GM21723 (cell line): ENCODE measurements around the gene BCAS4.

Experiments used
- ATAC-seq: cut with Tn5 transposase; IDR thresholded peaks from one replicate; pipeline ENCODE4 v1.9.1; 2021; ENCODE audit warnings: mild to moderate bottlenecking, moderate library complexity; ENCODE audit not compliant: unreplicated experiment

The BCAS4 gene

GRCh38 chr20:50852085-50852484, 57.2 kb downstream of the BCAS4 start:
- no peak for ATAC-seq

- no peak for ATAC-seq
Measured at GRCh38 chr20:50854506-50855249, 59.8 kb downstream of the BCAS4 start.

- ATAC-seq, result no peak
Measured at GRCh38 chr20:50855498-50856474, 60.9 kb downstream of the BCAS4 start.

GRCh38 chr20:50856475-50857041, 61.7 kb downstream of the BCAS4 start:
- ATAC-seq, result no peak

- ATAC-seq, result no peak
Measured at GRCh38 chr20:50857348-50857747, 62.5 kb downstream of the BCAS4 start.

DNA sequence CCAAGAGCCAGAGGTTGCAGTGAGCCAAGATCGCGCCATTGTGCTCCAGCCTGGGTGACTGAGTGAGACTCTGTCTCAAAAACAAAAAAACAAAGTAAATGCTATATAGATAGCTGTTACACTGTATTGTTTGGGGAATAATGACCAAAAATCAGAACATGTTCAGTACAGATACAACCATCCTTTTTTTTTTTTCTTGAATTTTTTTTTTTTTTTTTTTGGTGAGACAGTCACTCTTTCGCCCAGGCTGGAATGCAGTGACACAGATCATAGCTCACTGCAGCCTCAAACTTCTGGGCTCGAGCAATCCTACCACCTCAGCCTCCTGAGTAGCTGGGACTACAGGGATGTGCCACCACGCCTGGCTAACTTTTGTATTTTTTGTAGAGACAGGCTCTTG, 63.7 kb downstream of the BCAS4 start:
- no peak for ATAC-seq

GRCh38 chr20:50859161-50859560, 64.3 kb downstream of the BCAS4 start:
- ATAC-seq, result no peak

DNA sequence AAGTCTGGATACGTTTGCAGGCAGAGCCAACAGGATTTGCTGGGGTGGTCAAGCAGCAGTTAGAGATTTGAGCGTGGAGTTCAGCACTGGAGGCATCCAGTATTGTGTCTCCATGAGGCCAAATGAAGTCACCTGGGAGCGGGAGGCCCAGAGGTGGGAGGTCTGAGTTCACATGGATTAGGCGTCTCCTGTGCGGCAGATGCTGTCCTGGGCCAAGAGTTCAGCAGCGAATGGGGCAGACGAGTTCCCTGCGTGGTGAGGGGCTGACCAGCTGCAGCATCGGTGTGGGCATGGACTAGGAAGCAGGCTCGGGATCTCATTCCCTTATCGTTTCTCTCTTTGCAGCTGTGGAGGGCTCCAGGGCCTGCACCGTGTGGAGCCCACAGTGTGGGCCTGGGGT, 66.2 kb downstream of the BCAS4 start:
- no peak for ATAC-seq

DNA sequence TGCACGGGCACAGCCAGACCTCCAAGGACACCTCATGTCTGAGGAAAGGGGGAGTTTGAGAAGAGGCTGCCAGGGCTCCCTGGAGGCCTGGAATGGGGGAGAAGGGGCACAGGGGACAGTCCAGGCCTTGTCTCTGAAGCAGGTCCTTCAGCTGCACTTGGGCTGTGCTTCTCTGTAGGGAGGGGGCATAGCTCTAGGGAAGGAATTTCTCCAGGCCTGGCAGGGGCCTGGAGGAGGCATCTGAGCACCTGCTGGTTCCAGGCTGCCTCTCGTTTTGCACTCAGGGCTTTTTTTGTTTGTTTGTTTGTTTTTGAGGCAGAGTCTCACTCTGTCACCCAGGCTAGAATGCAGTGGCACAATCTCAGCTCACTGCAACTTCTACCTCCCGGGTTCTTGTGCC, 67.7 kb downstream of the BCAS4 start:
- ATAC-seq, result no peak

- ATAC-seq, result no peak
Measured at GRCh38 chr20:50865114-50865513, 70.3 kb downstream of the BCAS4 start.

DNA sequence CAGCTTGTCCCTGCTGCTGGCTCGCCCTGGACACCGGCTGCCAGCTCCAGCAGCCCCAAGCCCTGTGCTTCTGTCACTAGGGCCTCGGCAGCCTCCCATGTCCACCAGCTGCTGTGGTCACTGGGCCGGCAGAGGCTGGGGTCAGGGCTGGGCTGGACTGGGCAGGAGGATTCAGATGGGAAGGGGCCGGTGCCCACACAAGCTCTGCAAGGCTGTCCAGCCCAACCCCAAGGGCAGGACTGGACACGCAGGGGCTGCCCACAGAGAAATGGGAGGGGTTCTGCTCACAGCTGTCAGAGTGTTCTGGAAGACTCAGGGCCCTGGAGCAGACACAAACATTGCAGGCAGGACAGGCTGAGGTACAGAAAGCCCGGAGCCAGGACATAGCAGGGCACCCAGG, 70.7 kb downstream of the BCAS4 start:
- ATAC-seq, result no peak

- no peak for ATAC-seq
Measured at GRCh38 chr20:50866036-50866685, 71.3 kb downstream of the BCAS4 start.

DNA sequence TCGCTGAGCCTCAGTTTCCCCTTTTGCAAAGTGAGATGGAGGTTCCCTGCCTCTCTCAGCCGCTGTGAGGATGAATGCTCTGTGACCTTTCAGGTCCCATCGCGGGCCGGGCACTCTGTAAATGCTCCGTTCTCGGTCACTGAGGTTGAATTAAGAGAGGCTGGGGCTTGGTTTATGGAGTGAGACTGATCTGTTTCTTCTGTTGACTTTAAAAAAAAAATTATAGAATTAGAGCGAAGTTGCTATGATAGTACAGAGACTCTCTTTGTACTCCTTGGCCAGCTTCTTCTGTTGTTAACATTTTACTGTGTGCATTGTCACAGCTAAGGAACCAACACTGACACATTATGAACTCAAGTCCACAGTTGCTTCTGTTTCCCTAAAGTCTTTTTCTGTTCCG, 72.0 kb downstream of the BCAS4 start:
- ATAC-seq, result no peak

DNA sequence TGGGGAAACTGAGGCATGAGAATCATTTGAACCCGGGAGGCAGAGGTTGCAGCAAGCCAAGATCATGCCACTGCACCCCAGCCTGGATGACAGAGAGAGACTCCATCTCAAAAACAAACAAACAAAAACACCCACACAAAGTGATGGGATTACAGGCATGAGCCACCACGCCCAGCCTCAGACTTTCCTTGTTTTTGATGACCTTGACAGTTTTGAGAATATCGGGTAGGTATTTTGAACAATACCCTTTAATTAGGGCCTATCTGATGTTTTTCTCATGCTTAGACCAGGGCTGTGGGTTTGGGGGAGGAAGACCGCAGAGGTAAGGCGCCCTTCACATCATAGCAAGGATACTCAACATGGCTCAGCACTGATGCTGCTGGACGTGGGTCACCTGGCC, 72.9 kb downstream of the BCAS4 start:
- ATAC-seq, result no peak

DNA sequence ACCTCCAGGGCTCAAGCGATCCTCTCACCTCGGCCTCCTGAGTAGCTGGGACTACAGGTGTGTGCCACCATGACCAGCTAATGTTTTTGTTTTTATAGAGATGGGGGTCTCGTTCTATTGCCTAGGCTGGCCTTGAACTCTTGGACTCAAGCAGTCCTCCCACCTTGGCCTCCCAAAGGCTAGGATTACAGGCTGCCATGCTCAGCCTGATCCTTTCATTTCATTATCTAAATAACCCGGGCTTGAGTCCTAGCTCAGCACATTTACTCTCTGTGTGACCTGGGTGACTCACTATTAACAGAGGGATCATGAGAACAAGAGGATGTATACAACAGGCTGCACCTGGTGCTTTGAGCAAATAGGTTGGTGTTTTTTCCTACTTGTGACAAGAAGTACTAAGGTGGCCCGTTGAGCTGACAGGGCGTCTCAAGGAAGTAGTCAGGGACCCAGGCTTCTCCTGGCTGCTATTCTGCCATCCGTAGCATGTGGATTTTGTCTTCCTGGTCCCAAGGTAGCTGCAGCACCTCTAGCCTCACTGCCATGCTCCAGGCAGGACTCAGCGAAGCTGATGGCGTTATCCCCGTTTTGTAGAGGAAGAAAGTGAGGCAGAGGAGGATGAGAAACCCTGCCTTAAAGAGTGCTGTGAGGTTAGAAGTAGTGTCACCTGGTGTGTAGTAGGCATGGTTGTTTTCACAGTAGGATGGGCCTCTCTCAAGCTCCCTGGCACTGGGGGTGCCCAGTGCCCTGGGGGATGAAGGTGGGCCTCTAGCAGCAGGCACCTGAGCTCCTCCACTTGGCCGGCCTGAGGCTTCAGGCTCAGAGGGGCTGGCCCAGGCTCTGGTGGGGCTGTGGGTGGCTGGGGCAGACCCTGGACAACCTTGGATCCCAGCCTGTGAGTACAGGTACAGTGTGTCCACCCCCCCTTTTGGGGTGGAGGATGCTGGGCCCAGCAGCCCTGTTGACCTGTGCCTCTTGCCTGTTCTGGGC, 73.9 kb downstream of the BCAS4 start:
- no peak for ATAC-seq

DNA sequence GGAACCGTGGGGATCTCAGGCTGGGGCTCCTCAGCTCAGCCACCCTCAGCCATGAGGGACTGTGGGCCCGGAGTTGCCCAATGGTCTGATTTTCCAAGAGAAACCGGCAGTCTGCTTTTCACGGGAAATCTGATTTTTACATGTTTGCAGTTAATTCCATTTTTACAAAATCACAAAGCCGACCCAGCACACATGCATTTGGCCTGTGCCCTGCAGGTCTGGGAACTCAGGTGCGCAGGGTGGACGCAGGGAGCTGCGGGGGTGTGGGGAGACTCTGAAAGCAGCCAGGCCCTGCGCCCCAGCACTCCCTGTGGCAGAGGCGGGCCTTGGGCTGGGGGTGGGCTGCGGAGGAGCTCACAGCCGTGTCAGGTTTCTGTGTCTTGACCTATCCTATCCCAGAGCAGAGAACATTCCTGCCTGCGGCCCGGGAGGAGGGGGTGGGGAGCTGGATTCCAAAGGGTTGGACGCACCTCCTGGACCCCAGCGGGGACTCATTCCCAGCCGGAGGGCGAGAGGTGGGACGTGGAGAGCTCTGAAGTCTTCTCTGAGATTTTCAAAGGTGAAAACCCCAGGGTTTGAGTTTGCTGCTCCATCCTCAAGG, 75.8 kb downstream of the BCAS4 start:
- ATAC-seq, result no peak

DNA sequence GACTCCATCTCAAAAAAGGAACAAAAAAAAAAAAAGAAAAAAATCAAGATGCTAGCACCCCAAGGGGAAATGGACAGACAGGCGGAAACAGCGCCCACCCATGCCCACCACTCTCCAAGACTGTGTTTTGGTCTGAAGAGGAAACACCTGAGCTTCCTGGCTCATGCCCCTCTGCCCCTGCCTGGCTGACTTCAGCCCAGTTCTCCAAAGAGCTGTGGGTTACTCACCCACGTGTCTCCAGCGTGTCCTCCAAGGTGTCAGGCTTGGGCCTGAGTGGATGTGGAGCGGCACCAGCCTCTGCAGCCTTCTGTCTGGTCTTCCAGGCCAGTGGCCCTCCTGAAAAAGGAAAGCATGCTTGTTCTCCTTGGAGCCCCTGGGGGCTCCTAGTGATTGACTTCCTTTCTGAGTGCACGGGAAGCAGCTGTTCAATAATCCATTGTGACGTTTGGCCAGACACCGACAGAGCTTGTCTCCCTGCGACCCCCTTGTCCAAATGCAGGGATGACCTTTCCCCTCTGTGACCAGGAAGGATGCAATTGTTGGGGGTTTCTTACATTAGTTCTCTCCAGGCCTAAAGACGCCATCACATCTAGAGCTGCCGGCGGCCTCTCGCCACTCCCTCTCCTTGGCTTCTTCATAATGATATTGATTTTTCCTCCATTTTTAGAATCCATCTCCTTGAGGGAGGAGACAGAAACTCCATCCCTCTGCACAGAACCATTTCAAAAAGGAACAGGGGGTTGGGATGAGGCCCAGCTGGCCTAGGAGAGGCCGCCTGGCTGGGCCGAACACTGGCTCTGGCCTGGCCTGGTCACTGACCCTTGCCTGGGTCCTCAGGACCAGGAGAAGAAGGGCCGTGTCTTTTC, 77.9 kb downstream of the BCAS4 start:
- no peak for ATAC-seq

DNA sequence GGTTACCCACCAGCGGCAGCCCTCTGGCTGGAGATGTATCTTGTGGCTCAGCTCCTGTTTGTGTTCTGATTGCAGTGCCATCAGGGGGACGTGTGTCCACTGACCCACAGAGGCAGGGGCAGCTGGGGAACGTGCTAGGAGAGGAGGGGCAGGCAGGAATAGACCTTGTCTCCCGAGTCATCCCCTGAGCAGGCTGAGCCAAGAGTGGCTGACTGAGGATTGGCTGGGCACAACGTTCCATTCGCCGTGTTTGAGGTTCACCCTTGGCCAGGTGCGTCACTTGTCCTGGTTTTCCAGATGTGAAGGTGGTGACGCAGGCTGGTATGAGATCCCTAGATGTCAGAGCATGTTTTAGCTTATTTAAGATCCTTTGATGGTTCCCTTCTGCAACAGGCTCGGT, 78.7 kb downstream of the BCAS4 start:
- ATAC-seq, result no peak
